PC-9 (cell line): ENCODE results near the gene ADGRB3.

Experiments used
- EZH2 ChIP-seq: fragments of 200-600 bp; sonication (generic); IDR thresholded peaks from 2 replicates; pipeline ENCODE4 v1.8.0; 2017; ENCODE audit warnings: antibody characterized with exemption, low read depth
- TF ChIP-seq, protein P1 (sequence below): fragments of 200-600 bp; sonication (generic); conservative IDR thresholded peaks from 2 replicates; pipeline ENCODE4 v1.6.1; 2017; ENCODE audit warnings: mixed run types, antibody characterized with exemption, mild to moderate bottlenecking, moderate library complexity

DNA sequence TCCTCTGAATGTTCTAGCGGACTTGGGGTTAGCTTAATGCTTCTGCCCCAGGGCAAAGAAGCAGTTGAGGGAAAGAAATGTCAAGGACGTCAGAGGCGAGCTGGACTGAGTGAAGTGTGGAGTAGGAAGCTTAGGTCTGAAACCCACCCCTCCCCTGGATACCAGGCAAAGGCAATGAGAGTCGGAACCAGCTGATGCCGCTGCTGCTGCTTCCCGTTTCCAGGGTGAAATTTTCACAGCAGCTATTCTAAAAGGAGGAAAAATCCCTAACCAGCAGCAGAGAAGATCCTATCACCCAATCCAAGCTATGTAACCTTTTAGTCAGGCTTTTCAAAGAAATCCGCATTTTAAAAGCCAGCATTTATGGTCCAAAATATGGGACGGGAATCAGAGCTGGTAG lies 597.4 kb downstream of the ADGRB3 start:
- TF ChIP-seq, protein P1, sequence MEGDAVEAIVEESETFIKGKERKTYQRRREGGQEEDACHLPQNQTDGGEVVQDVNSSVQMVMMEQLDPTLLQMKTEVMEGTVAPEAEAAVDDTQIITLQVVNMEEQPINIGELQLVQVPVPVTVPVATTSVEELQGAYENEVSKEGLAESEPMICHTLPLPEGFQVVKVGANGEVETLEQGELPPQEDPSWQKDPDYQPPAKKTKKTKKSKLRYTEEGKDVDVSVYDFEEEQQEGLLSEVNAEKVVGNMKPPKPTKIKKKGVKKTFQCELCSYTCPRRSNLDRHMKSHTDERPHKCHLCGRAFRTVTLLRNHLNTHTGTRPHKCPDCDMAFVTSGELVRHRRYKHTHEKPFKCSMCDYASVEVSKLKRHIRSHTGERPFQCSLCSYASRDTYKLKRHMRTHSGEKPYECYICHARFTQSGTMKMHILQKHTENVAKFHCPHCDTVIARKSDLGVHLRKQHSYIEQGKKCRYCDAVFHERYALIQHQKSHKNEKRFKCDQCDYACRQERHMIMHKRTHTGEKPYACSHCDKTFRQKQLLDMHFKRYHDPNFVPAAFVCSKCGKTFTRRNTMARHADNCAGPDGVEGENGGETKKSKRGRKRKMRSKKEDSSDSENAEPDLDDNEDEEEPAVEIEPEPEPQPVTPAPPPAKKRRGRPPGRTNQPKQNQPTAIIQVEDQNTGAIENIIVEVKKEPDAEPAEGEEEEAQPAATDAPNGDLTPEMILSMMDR, result no peak
- TF ChIP-seq EZH2, result no peak
